Measurements from ENCODE around the gene NPHP4. TPM values are rescaled to one million over a fixed set of nuclear protein-coding genes. Genes with fewer than 3 reads are reported as not detected.
"Not testable (repeated sequence)": the region's sequence is repeated elsewhere in the genome, so short reads cannot be mapped to it uniquely, and the experiment has no call there.

Gene NPHP4
- polyA plus RNA-seq, 1 donor = 5.1 TPM

DNA sequence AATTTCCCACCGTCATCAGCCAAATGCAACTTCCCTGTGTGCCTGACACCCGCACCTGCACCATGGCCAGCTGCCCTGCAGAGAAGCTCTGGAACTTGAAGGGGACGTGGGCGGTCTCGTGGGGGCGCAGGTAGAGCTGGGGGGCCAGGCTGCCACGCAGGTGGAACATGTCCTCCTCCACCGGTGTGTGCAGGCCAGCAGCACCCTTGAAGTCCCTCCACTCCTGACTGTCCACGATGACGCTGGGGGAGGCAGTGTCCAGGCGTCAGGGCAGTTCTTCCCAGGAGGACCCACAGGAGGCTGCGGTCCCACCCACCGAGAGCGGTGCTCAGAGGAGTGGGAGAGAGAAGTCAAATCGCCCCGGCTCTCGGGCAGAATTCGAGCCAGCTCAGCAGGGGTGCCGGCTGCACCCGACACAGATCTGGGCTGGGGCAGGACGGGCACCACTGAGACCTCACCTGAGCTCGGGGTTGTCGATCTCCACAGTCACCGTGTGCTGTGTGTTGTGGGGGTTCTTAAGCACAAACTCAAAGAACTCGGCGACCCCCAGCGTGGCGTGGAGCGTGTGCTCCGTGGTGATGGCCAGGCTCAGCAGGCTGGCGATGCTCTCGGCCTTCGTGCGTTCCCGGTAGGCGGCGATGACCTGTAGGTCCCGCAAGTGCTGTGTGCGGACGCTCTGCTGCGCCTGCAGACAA is 117.7 kb downstream of the NPHP4 start:
- no peak for DNase-seq

GRCh38 chr1:5873556-5873955 is 118.7 kb downstream of the NPHP4 start:
- DNase-seq = no peak

DNA sequence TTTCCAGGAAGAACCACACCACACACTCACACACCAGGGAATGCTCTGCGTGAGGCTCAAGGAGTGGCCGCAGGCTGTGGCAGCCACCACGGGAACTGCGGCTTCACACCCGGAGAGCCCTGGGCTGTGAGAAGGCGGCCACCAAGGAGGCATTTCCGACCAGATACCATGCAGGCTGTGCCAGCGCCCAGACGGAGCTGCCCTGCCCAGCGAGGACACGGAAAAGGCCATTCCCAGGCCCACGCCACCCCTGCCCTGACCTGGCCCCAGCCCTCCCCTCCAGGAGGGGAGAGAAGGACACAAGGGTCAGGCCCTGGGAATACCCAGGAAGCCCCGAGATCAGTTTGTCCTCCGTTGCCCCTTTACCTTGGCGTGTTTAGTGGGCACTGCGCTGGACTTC is 119.3 kb downstream of the NPHP4 start:
- no peak for DNase-seq

GRCh38 chr1:5868931-5869500 is 123.2 kb downstream of the NPHP4 start:
- DNase-seq = no peak

DNA sequence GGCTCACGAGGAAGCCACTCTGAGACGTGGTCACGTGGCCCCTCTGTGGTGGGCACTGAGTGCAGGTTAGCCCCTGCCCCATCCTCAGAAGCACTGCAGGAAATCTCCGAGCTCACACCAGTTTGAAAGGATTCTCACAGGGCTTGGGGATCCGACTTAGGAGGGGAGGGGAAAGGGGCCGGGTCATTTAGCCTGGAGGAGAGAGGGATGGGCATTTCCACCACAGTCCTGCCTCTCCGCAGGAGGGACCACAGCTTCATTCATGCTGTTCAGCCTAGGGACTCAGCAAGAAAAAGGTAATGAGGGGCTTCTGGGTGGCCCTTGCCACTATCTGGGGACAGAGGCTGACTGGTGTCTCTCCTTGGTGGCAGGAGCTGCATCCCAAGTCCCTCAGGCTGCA is 126.5 kb downstream of the NPHP4 start:
- no peak for DNase-seq

DNA sequence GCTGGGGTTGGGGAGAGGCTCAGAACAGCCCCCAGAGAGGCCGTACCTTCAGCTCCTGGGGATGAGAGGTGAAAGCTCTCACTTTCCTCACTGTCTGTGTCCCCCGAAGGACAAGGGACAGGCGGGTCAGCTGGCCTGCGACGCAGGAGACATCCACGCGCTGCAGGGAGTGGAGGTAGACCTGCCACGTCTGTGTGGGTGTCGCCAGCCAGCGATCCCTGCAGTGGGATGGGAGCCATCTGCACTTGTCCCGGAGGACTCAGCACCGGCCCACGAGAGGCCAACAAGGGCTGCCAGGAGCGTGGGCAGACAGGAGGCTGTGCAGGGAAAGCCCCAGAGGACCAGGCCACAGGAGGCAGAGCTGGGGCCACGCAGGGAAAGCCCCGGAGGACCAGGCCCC is 127.2 kb downstream of the NPHP4 start:
- DNase-seq = no peak

GRCh38 chr1:5864256-5864655 is 128.0 kb downstream of the NPHP4 start:
- DNase-seq = no peak

DNA sequence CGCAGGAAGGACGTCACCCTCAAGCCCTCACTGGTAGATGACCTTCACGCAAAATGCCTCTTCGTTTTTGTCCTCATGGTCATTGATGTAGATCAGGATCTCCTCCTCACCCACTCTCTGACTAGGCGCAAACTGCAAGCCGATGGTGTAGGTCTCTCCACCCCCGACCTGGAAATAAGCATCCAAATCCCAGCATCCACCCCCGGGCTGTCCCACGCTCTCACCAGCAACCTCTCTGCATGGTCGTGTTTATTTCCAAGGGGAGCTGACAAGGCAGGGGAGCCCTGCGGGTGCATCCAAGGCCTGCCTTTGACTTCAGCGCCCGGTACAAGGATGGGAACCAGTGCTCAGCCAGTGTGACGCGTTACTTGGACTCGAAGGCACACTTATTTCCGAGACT is 129.0 kb downstream of the NPHP4 start:
- DNase-seq = no peak

- DNase-seq = no peak
Observed at GRCh38 chr1:5861871-5862825, 130.1 kb downstream of the NPHP4 start.

DNA sequence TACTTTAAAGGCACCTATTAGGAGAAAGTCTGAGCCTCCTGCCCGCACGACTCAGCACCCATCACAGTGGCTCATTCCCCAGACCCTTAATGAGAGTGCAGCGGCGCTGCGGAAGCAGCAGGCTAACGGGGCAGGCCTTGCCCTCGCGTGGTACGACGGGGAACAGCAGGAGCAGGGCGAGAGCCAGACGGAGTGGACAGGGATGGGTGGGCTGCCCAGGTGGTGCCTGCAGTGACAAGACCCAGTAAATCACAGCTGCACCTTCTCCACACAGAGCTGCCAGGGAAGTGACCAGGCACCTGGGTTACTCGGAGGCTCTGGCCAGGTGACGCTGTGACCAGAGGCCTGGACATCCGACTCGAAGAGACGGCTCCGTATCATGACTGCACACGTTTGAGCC is 131.9 kb downstream of the NPHP4 start:
- DNase-seq = no peak

GRCh38 chr1:5859766-5860165 is 132.5 kb downstream of the NPHP4 start:
- DNase-seq = no peak

GRCh38 chr1:5858844-5859407 is 133.3 kb downstream of the NPHP4 start:
- DNase-seq = no peak

GRCh38 chr1:5858246-5858645 is 134.0 kb downstream of the NPHP4 start:
- no peak for DNase-seq

DNA sequence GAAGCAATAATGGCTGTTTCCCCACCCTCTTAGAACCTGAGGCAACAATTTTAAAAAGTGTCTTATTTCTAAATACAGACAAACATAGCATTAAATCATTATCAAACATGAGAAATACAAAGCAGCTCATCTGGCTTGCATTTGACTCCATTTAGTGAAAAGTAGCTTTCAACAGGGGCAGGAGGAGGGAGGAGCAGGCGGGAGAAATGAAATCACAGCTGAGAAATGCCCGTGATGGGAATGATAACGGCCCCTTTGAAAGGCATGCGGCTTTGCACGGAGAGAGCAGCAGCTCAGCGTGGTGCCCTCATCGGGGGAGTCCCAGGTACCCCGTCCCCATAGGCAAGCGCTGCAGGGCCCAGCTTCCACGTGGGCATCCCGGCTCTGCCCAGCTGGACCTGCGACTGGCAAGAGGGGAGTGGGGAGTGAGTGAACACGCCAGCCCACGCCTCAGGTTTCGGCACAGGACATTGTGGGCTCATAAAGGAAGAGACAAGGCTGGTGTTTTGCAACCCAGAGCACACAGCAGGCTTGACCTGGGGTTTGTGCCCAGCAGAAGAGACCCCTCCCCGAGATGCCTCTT is 134.6 kb downstream of the NPHP4 start:
- DNase-seq = no peak

GRCh38 chr1:5857011-5857410 is 135.2 kb downstream of the NPHP4 start:
- no peak for DNase-seq

- no peak for DNase-seq
Observed at GRCh38 chr1:5856246-5856815, 135.9 kb downstream of the NPHP4 start.

- DNase-seq = no peak
Observed at GRCh38 chr1:5855196-5855897, 136.9 kb downstream of the NPHP4 start.

- DNase-seq = no peak
Observed at GRCh38 chr1:5854754-5855153, 137.5 kb downstream of the NPHP4 start.

- DNase-seq = not testable (repeated sequence)
Observed at GRCh38 chr1:5853858-5854257, 138.4 kb downstream of the NPHP4 start.

DNA sequence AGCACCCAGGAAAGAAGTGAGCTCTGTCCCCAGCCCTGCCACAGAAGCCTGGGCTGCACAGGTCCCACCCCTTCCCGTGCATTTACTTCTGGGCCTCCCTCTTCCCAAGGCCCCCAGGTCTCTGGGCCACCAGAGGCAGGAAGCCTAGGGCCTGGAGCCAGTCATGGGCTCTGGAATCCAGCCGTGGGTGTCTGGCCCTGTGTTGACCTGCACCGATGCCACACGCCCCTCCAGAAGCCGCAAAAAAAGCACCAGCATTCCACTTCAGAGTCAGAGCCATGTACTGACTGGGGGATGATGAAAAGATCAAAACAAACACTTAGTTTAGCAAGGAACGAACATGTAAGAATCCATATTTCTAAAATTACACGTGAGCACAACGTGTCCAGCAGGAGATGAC is 141.7 kb downstream of the NPHP4 start:
- no peak for DNase-seq

DNA sequence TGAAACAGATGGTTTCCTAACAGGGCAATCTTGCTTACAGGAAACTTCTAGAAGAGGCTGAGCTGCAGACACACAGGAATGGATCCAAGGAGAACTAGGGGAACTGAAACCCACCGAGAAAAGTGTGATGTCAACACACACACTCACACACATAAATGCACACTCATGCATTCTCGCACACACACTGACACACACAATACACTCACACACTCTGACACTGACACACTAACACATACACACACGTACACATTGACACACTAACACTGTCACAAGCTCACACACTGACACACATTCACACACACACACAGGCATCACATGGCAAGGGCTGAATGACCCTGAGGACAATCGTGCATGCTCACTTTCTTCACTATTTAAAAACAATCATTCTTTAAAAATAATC is 142.7 kb downstream of the NPHP4 start:
- no peak for DNase-seq
